ENCODE measurements around the gene NACAD.
A peak's percentile ranks its signal among the peaks of the same experiment; 100 is the strongest.
"Not testable (repeated sequence)": the region's sequence is repeated elsewhere in the genome, so short reads cannot be mapped to it uniquely, and the experiment has no call there.

Gene NACAD

DNA sequence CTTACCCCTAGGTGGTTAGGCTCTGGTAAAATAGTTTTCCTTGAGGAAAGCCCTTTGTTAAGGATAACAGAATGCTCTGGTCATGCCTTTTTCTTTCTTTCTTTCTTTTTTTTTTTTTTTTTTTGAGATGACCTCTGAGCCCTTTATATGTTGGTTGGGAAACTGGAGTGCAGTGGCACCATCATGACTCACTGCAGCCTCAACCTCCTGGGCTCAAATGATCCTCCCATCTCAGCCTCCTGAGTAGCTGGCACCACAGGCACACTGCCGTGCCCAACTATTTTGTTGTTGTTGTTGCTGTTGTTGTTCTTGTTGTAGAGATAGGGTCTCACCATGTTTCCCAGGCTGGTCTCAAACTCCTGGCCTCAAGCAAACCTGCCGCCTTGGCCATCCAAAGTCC, 27.4 kb downstream of the NACAD start:
- Histone ChIP-seq H3K27ac (no peak overlapping the region), H3K4me3 (no peak overlapping the region)

GRCh38 chr7:45060295-45060694, 28.5 kb downstream of the NACAD start:
- no peak overlapping the region for H3K4me3 ChIP-seq
- H3K27ac ChIP-seq = no peak overlapping the region

GRCh38 chr7:45057878-45058277, 30.9 kb downstream of the NACAD start:
- no peak overlapping the region for H3K4me3 ChIP-seq
- H3K27ac ChIP-seq = no peak overlapping the region

- Histone ChIP-seq H3K4me3 (no peak overlapping the region), H3K27ac (no peak overlapping the region)
Measured at GRCh38 chr7:45055594-45056219, 33.1 kb downstream of the NACAD start.

GRCh38 chr7:45055016-45055415, 33.8 kb downstream of the NACAD start:
- Histone ChIP-seq H3K27ac (no peak overlapping the region), H3K4me3 (no peak overlapping the region)

DNA sequence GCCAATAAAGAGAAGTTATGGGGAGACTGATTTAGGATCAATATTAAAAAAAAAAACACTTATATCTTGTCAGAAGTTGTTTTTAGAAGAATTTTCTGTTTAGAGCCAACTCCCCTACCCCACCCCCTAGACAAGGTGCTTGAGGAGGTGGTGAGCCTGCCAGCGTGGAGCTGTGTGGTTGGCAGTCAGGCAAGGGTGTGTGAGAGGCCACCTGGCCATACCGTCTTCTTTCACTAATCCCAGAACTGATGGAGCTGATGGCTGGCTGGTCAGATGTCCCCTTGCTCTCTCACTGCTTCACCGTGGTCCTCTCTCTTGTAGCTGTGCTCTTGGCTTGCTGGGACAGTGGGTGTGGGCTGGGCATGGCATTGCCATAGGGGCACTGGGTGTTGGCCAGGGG, 34.3 kb downstream of the NACAD start:
- no peak overlapping the region for H3K27ac ChIP-seq
- no peak overlapping the region for H3K4me3 ChIP-seq

GRCh38 chr7:45053941-45054340, 34.8 kb downstream of the NACAD start:
- Histone ChIP-seq H3K4me3 (no peak overlapping the region), H3K27ac (no peak overlapping the region)

- Histone ChIP-seq H3K4me3 (no peak overlapping the region), H3K27ac (no peak overlapping the region)
Measured at GRCh38 chr7:45053401-45053800, 35.4 kb downstream of the NACAD start.

DNA sequence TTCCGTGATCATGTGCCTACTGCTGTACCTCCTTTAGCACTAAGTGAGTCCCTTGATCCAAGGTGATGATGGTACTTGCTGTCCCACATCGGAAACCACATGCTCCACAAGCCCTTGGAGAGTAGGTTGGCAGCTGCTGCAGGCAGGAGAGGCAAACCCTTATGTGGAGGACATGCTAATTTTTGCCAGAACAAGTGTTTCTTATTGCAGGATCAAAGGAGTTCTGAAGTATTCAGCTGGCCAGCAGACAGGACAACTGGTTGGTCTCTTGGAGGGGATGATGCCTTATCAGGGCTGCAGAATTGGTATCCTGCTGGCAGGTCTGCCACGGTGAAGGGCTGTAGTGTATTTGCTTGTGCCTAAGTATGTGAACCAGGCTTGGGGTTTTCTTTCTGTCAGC, 36.8 kb downstream of the NACAD start:
- Histone ChIP-seq H3K4me3 (no peak overlapping the region), H3K27ac (no peak overlapping the region)

DNA sequence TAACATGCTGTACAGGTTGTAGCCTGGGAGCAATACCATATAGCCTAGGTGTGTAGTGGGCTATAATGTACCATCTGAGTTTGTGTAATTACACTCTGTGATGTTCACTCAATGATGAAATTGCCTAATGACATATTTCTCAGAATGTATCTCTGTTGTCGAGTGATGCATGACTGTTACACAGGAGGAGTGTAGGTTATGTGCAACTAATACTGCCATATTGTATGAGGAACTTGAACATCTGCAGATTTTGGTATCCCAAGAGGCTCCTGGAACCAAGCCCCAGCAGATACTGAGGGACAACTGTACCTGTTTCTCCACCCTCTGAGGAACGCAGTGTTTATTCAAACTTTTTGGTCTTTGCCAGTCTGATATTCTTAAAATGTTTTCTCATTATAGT, 38.6 kb downstream of the NACAD start:
- no peak overlapping the region for H3K27ac ChIP-seq
- no peak overlapping the region for H3K4me3 ChIP-seq

- Histone ChIP-seq H3K27ac (no peak overlapping the region), H3K4me3 (no peak overlapping the region)
Measured at GRCh38 chr7:45048748-45049147, 40.0 kb downstream of the NACAD start.

DNA sequence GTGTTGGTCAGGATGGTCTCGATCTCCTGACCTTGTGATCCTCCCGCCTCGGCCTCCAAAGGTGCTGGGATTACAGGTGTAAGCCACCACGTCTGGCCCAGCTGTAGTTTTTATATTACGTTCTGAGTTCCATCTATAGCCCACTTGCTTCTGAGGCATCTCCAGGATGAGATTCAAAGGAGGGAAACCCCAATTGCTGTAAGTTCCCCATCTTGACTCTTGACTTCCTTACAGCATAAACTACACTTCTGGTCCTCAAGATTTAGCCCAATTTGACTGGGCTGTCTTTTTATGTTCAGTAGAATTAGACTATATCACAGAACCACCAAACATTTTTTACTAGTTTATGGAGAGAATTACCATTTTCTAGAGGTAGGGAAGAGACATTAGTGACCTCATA, 44.4 kb downstream of the NACAD start:
- H3K4me3 ChIP-seq = no peak overlapping the region
- no peak overlapping the region for H3K27ac ChIP-seq

GRCh38 chr7:45039106-45039505, 49.7 kb downstream of the NACAD start:
- Histone ChIP-seq H3K27ac (no peak overlapping the region), H3K4me3 (no peak overlapping the region)

- no peak overlapping the region for H3K4me3 ChIP-seq
- H3K27ac ChIP-seq = peak overlapping the region in 3 of 21 experiments; percentile 8 to 76 (median 14)
Measured at GRCh38 chr7:45037876-45038275, 50.9 kb downstream of the NACAD start.

DNA sequence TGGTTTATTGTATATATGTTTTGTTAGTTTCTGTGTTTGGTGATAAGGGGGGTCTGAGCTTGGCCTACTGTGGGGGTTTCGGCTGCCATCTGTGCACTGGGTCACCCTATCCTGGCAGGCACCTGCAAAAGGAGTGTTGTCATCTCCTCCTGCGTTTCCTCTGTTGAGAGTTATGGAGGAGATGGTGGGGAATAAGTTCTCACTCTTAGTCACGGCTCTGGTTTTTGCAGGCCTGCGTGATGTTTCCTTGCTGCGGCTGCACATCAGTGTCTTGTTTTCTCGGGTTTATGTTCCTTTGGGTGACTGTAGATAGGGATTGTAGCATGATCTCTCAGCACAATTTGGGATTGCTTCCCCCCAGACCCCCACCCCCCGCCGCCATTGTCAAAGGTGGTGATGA, 52.0 kb downstream of the NACAD start:
- no peak overlapping the region for H3K4me3 ChIP-seq
- peak overlapping the region in 6 of 21 experiments; percentile 14 to 76 (median 40) for H3K27ac ChIP-seq

- Histone ChIP-seq H3K27ac (peak overlapping the region in 13 of 21 experiments; percentile 1 to 76 (median 24)), H3K4me3 (no peak overlapping the region)
Measured at GRCh38 chr7:45036317-45036716, 52.5 kb downstream of the NACAD start.

DNA sequence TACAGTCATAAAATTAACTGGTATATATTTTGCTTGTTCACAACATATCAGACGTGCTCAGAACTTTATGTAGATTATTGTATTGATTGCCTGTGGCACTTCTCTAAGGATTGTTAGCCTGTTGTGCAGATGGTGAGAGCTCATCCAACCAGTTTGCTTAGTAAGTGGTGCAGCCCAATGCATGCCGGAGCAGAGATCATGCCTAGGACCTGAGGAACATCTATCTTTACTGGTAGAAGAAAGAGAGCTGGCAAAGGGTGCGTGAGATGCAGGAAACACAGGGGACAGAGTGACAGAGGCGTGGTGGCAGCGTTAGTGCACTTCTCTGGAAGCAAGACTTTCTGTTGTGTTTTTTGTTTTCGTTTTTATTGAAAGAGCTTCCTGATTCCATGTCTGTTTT, 52.9 kb downstream of the NACAD start:
- H3K4me3 ChIP-seq = peak overlapping the region in 1 of 7 experiments; percentile 9
- peak overlapping the region in 13 of 21 experiments; percentile 1 to 76 (median 24) for H3K27ac ChIP-seq

- no peak overlapping the region for H3K4me3 ChIP-seq
- peak overlapping the region in 7 of 21 experiments; percentile 1 to 76 (median 37) for H3K27ac ChIP-seq
Measured at GRCh38 chr7:45035371-45035770, 53.4 kb downstream of the NACAD start.

DNA sequence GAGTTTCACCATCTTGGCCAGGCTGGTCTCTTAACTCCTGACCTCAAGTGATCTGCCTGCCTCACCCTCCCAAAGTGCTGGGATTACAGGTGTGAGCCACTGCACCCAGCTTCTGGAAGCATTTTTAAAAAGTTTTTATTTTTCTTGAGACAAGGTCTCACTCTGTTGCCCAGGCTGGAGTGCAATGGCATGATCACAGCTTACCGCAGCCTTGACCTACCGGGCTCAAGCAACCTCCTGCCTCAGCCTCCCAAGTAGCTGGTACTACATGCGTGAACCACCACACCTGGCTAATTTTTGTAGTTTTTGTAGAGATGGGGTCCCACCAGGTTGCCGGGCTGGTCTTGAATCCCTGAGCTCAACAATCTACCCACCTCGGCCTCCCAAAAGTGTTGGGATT, 54.1 kb downstream of the NACAD start:
- peak overlapping the region in 7 of 21 experiments; percentile 17 to 76 (median 47) for H3K27ac ChIP-seq
- not testable (repeated sequence) for H3K4me3 ChIP-seq

- Histone ChIP-seq H3K27ac (peak overlapping the region in 14 of 21 experiments; percentile 5 to 79 (median 28)), H3K4me3 (no peak overlapping the region)
Measured at GRCh38 chr7:45033931-45034290, 54.9 kb downstream of the NACAD start.

GRCh38 chr7:45033261-45033930, 55.4 kb downstream of the NACAD start:
- H3K4me3 ChIP-seq = no peak overlapping the region
- H3K27ac ChIP-seq = peak overlapping the region in 15 of 21 experiments; percentile 5 to 79 (median 28)

DNA sequence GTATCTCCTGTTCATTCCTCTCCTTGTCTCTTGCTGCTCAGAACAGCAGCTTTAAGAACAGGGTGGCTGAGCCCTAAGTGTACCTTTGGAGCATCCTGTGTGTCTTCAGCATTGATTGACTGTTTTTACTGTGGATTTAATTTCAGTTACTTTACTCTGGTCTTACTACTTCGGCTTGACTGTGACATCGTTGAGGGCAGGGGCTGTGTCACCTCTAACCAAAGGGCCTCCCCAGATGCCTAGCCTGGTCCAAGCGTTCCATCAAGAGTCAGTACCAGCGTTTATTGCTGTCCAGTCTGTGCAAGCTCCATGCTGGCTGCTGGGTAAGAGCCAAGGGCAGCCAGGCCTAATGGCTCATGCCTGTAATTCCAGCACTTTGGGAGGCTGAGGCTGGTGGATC, 56.3 kb downstream of the NACAD start:
- Histone ChIP-seq H3K27ac (peak overlapping the region in 5 of 21 experiments; percentile 12 to 51 (median 41)), H3K4me3 (no peak overlapping the region)

Data from skin epidermis (tissue), 12 donors.